CD4-positive, alpha-beta T cell (primary cell): ENCODE measurements around the gene PLCB2. TPM values are rescaled to one million over a fixed set of nuclear protein-coding genes. Genes with fewer than 3 reads are reported as not detected.

ENCODE experiments used
- ATAC-seq: fragments of 200-7000 bp; cut with Tn5 transposase; one replicate; pipeline ENCODE4 v1.10.0; 2022; ENCODE audit warnings: mild to moderate bottlenecking; ENCODE audit not compliant: poor library complexity
- CTCF ChIA-PET: fragments of 350-600 bp; sonication (Branson Sonifier 250); formaldehyde crosslinking; loops from one replicate; lab custom pipeline; 2021; ENCODE audit warnings: antibody characterized with exemption, inconsistent platforms; lab: Charles Lee
- POLR2A ChIA-PET: fragments of 350-600 bp; sonication (Branson Sonifier 250); formaldehyde crosslinking; loops from one replicate; lab custom pipeline; 2021; ENCODE audit warnings: antibody characterized with exemption, inconsistent platforms; lab: Charles Lee
- DNase-seq, 14 experiments: peaks; one replicate each; pipeline ENCODE4 v3.0.0-alpha.2; 2013 to 2020; ENCODE audit warnings: mixed read lengths in 2 of 14
- H3K27ac ChIP-seq, 2 donors: one replicate each; pipeline versions ENCODE4 v1.5.1 to v1.7.0; 2013; ENCODE audit warnings: low read length in 2 of 2, low read depth in 1 of 2, mild to moderate bottlenecking in 1 of 2
- H3K27me3 ChIP-seq, 2 experiments: 1 replicate in 1 of 2; 2 replicates in 1 of 2; pipeline versions ENCODE4 v1.6.1 to v1.7.0; 2013; ENCODE audit warnings: low read length in 2 of 2, control low read depth in 1 of 2, mild to moderate bottlenecking in 1 of 2, moderate library complexity in 1 of 2; ENCODE audit not compliant: insufficient read depth in 2 of 2, control insufficient read depth in 1 of 2
- H3K36me3 ChIP-seq: one replicate; pipeline ENCODE4 v1.6.1; 2013; ENCODE audit warnings: low read length, control low read depth; ENCODE audit not compliant: insufficient read depth
- H3K4me1 ChIP-seq: one replicate; pipeline ENCODE4 v1.6.1; 2013; ENCODE audit warnings: low read length, control low read depth; ENCODE audit not compliant: insufficient read depth
- H3K4me3 ChIP-seq: one replicate; pipeline ENCODE4 v1.5.1; 2013; ENCODE audit warnings: mild to moderate bottlenecking, low read length, moderate library complexity
- H3K9me3 ChIP-seq, 2 experiments: 1 replicate in 1 of 2; 2 replicates in 1 of 2; pipeline versions ENCODE4 v1.6.1 to v1.7.0; 2013; ENCODE audit warnings: low read length in 2 of 2, mild to moderate bottlenecking in 2 of 2, control low read depth in 1 of 2, moderate library complexity in 1 of 2; ENCODE audit not compliant: control insufficient read depth in 1 of 2, insufficient read depth in 1 of 2
- H3K27ac Mint-ChIP-seq: one replicate; pipeline ENCODE4 v1.8.0; 2020; ENCODE audit warnings: mixed read lengths
- H3K27me3 Mint-ChIP-seq: one replicate; pipeline ENCODE4 v1.8.0; 2021; ENCODE audit warnings: mixed read lengths
- H3K36me3 Mint-ChIP-seq: one replicate; pipeline ENCODE4 v1.8.0; 2021; ENCODE audit warnings: low read depth, mixed read lengths
- H3K4me1 Mint-ChIP-seq: one replicate; pipeline ENCODE4 v1.8.0; 2021; ENCODE audit warnings: low read depth, mixed read lengths
- H3K4me3 Mint-ChIP-seq: one replicate; pipeline ENCODE4 v1.8.0; 2020; ENCODE audit warnings: mild to moderate bottlenecking, mixed read lengths
- H3K9me3 Mint-ChIP-seq: one replicate; pipeline ENCODE4 v1.8.0; 2020; ENCODE audit warnings: mixed read lengths
- intact Hi-C, 2 experiments: fragments of 100-400 bp; cut with DNase I in 1 of 2; cut with micrococcal nuclease in 1 of 2; formaldehyde crosslinking; loops; one replicate each; pipeline versions ENCODE4 v1.15.1 to v1.9.0; 2023 to 2025; cut with DNase I, micrococcal nuclease
- total RNA-seq, 174 experiments: library from RNA in 2 of 174; stranded (reverse) in 2 of 174; gene quantifications; one replicate each; pipeline ENCODE4 v1.2.3 and lab custom pipeline; 2021 to 2026
- TF ChIP-seq, protein P1 (sequence below): fragments of 200-600 bp; IDR thresholded peaks from one replicate; pipeline ENCODE4 v1.8.0; 2022; ENCODE audit warnings: antibody characterized with exemption, mild to moderate bottlenecking

PLCB2 gene
- total RNA-seq, 2 experiments from 2014 or later: 206 to 222 TPM

GRCh38 chr15:40346579-40347558 lies 39.1 kb upstream of the PLCB2 start:
- TF ChIP-seq, protein P1, sequence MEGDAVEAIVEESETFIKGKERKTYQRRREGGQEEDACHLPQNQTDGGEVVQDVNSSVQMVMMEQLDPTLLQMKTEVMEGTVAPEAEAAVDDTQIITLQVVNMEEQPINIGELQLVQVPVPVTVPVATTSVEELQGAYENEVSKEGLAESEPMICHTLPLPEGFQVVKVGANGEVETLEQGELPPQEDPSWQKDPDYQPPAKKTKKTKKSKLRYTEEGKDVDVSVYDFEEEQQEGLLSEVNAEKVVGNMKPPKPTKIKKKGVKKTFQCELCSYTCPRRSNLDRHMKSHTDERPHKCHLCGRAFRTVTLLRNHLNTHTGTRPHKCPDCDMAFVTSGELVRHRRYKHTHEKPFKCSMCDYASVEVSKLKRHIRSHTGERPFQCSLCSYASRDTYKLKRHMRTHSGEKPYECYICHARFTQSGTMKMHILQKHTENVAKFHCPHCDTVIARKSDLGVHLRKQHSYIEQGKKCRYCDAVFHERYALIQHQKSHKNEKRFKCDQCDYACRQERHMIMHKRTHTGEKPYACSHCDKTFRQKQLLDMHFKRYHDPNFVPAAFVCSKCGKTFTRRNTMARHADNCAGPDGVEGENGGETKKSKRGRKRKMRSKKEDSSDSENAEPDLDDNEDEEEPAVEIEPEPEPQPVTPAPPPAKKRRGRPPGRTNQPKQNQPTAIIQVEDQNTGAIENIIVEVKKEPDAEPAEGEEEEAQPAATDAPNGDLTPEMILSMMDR: no peak
- no peaks in the 10 kb centered on the region for H3K4me1 Mint-ChIP-seq
- ChIA-PET POLR2A (no interaction called here), CTCF (no interaction called here)
- H3K36me3 ChIP-seq: no peaks in the 10 kb centered on the region
- peaks cover 11% of the 10 kb centered on the region for H3K4me1 ChIP-seq
- H3K9me3 ChIP-seq: no peaks in the 10 kb centered on the region
- H3K27ac Mint-ChIP-seq: no peak overlapping the region
- H3K9me3 Mint-ChIP-seq: no peaks in the 10 kb centered on the region
- intact Hi-C loops: no loop called here
- no peak for ATAC-seq
- H3K27me3 Mint-ChIP-seq: no peaks in the 10 kb centered on the region
- H3K36me3 Mint-ChIP-seq: no peaks in the 10 kb centered on the region
- no peak overlapping the region for H3K27ac ChIP-seq
- no peak overlapping the region for H3K4me3 Mint-ChIP-seq
- no peaks in the 10 kb centered on the region for H3K27me3 ChIP-seq
- DNase-seq: no peak
- H3K4me3 ChIP-seq: no peak overlapping the region

- DNase-seq (no peak), ATAC-seq (no peak)
- Mint-ChIP-seq H3K4me1 (no peaks in the 10 kb centered on the region), H3K36me3 (no peaks in the 10 kb centered on the region), H3K27ac (no peak overlapping the region), H3K4me3 (no peak overlapping the region), H3K27me3 (no peaks in the 10 kb centered on the region), H3K9me3 (no peaks in the 10 kb centered on the region)
- no peaks in the 10 kb centered on the region for H3K9me3 ChIP-seq
- no peaks in the 10 kb centered on the region for H3K27me3 ChIP-seq
- TF ChIP-seq, protein P1: no peak
- H3K27ac ChIP-seq: no peak overlapping the region
- intact Hi-C loops: loop anchor here in 1 of 2 experiments (2.0 kb wide), 1 partner anchor 21 kb away; no protein-coding TSS in a partner anchor
- no peaks in the 10 kb centered on the region for H3K36me3 ChIP-seq
- peaks cover 11% of the 10 kb centered on the region for H3K4me1 ChIP-seq
- CTCF ChIA-PET: interaction anchor here (0.6 to 3.6 kb wide), 2 partner anchors 76 to 489 kb away, joined by 3 to 57 read pairs; no protein-coding TSS in a partner anchor
- POLR2A ChIA-PET: interaction anchor here (1.1 kb wide), 1 partner anchor 22 kb away, joined by 3 read pairs; no protein-coding TSS in a partner anchor
- no peak overlapping the region for H3K4me3 ChIP-seq
These were observed 38.3 kb upstream of the PLCB2 start for GRCh38 chr15:40345867-40346578.

GRCh38 chr15:40345225-40345866 lies 37.6 kb upstream of the PLCB2 start:
- Mint-ChIP-seq H3K27ac (no peak overlapping the region), H3K9me3 (no peaks in the 10 kb centered on the region), H3K36me3 (no peaks in the 10 kb centered on the region), H3K4me3 (no peak overlapping the region), H3K4me1 (no peaks in the 10 kb centered on the region), H3K27me3 (no peaks in the 10 kb centered on the region)
- ATAC-seq (no peak), DNase-seq (no peak)
- peaks cover 11% of the 10 kb centered on the region for H3K4me1 ChIP-seq
- intact Hi-C loops: loop anchor here in 1 of 2 experiments (2.0 kb wide), 1 partner anchor 21 kb away; no protein-coding TSS in a partner anchor
- no peak overlapping the region for H3K27ac ChIP-seq
- no peaks in the 10 kb centered on the region for H3K36me3 ChIP-seq
- POLR2A ChIA-PET: interaction anchor here (0.7 to 1.1 kb wide), 2 partner anchors 9 to 22 kb away, joined by 3 to 4 read pairs; no protein-coding TSS in a partner anchor
- no peaks in the 10 kb centered on the region for H3K27me3 ChIP-seq
- no peaks in the 10 kb centered on the region for H3K9me3 ChIP-seq
- H3K4me3 ChIP-seq: no peak overlapping the region
- TF ChIP-seq, protein P1: no peak
- CTCF ChIA-PET: interaction anchor here (0.6 to 3.6 kb wide), 11 partner anchors 12 to 490 kb away, joined by 3 to 57 read pairs (median 7); partner anchors contain the start of genes DISP2 and IVD
